Muscle of leg (tissue), 16 donors: ENCODE measurements around the gene ZSCAN21. TPM values are rescaled to one million over a fixed set of nuclear protein-coding genes. Genes with fewer than 3 reads are reported as not detected.
"Not testable (repeated sequence)": the region's sequence is repeated elsewhere in the genome, so short reads cannot be mapped to it uniquely, and the experiment has no call there.

Experiments
- DNase-seq: peaks from one replicate; pipeline ENCODE4 v3.0.0; 2013
- H3K27ac ChIP-seq: one replicate; pipeline ENCODE4 v1.5.1; 2013; ENCODE audit warnings: mild to moderate bottlenecking, low read length, control low read depth
- H3K27me3 ChIP-seq: one replicate; pipeline ENCODE4 v1.6.1; 2013; ENCODE audit warnings: low read length; ENCODE audit not compliant: control insufficient read depth, insufficient read depth
- H3K36me3 ChIP-seq: one replicate; pipeline ENCODE4 v1.6.1; 2013; ENCODE audit warnings: low read length; ENCODE audit not compliant: control insufficient read depth, insufficient read depth
- H3K4me1 ChIP-seq: one replicate; pipeline ENCODE4 v1.6.1; 2013; ENCODE audit warnings: low read length; ENCODE audit not compliant: control insufficient read depth, insufficient read depth
- H3K4me3 ChIP-seq: one replicate; pipeline ENCODE4 v1.5.1; 2013; ENCODE audit warnings: low read length, control low read depth
- H3K9me3 ChIP-seq: replicated peaks from 2 replicates; pipeline ENCODE4 v1.6.1; 2013; ENCODE audit warnings: low read depth, low read length; ENCODE audit not compliant: control insufficient read depth
- WGBS: methylation state at CpG from one replicate; pipeline ENCODE4 v1.1.5; 2013; ENCODE audit warnings: missing lambda C conversion rate; ENCODE audit not compliant: insufficient coverage; 5-methylcytosine and 5-hydroxymethylcytosine counted together
- long read RNA-seq, 11 donors: transcript quantifications; one replicate each; lab custom pipeline, GENCODE V29; 2026
- polyA plus RNA-seq, 8 donors: library from polyadenylated mRNA; unstranded; fragments of 120-200 nt; gene quantifications; one replicate each; pipeline versions ENCODE4 v1.2.1 to v1.2.3, GENCODE V29; 2013; ENCODE audit warnings: inconsistent platforms in 1 of 8, low replicate concordance in 1 of 8; ENCODE audit not compliant: insufficient read length in 8 of 8, insufficient read depth in 1 of 8
- total RNA-seq: library from RNA; stranded (reverse); fragments of 120-200 nt; gene quantifications from one replicate; pipeline ENCODE4 v1.2.4, GENCODE V29; 2013

The ZSCAN21 gene
- total RNA-seq, result 15.8 TPM
- 10 to 100 TPM; 12.3 to 14.8 (median 13.4) TPM for polyA plus RNA-seq
- long read RNA-seq, donor 1, partial matches to known transcripts, result 0 of 1 reads
- long read RNA-seq, donor 1, other reads (novel, unspliced or antisense), result 0 of 1 reads
- long read RNA-seq, donor 2, result 0 reads
- long read RNA-seq, donor 3, partial matches to known transcripts, result 0 of 15 reads
- long read RNA-seq, donor 3, other reads (novel, unspliced or antisense), result 11 of 15 reads
- long read RNA-seq, donor 4, partial matches to known transcripts, result 0 of 3 reads
- long read RNA-seq, donor 4, other reads (novel, unspliced or antisense), result 0 of 3 reads
- long read RNA-seq, donor 5, partial matches to known transcripts, result 0 of 10 reads
- long read RNA-seq, donor 5, other reads (novel, unspliced or antisense), result 6 of 10 reads
- long read RNA-seq, donor 6, partial matches to known transcripts, result 0 of 4 reads
- long read RNA-seq, donor 6, other reads (novel, unspliced or antisense), result 0 of 4 reads
- long read RNA-seq, donor 7, result 0 reads
- long read RNA-seq, donor 8, result 0 reads
- long read RNA-seq, donor 9, result 0 reads
- long read RNA-seq, donor 10, partial matches to known transcripts, result 0 of 6 reads
- long read RNA-seq, donor 10, other reads (novel, unspliced or antisense), result 5 of 6 reads
- long read RNA-seq, donor 11, partial matches to known transcripts, result 0 of 1 reads
- long read RNA-seq, donor 11, other reads (novel, unspliced or antisense), result 0 of 1 reads

DNA sequence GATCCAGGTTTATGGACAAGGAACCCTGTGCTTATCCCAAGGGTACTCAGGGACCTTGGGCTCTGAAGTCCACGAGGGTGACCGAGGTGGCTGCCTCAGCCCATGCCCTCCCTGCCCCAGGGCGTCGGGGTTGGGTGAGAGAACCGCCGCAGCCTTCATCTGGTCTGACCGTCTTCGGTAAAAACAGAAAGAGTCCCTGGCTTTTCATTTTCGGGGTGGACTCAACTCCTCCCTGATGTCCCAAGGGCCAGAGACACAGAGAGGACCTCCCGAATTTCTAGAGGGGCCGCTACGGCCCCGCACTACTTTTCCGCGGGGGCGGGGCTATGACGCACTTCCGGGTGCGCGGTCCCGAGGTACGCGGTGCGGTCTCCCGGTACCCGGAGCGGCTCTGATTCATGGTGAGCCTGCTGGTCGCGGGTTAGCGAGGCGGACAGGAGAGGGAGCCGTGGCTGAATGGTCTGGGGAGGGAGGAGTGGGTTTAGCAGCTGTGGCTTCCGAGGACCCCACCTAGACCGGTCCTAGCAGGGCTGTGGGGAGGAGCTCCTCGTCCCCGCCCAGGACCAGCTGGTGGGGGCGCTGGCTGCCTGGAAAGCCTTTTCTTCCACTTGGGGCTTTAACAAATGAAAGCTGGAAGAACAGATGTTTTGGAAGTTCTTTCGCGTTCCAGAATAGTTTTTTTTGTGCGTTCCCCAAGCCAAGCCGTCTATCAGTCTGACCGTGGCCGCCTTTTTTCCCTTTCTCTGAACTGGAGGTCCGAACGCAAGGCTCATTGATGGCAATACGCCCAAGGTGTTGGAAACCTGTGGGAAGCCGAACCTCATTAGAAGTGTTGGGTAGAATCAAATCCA, at the start of gene ZSCAN21:
Gene ZSCAN21 (plus strand): TSS at position 334 of the 851 bp plus-strand sequence. CDS start 7,233 bp downstream, outside the sequence.
- DNase-seq, result peak; percentile 95
- WGBS, result 1% methylated on average over 41 of the region's 47 CpGs
- H3K27me3 ChIP-seq, result no peaks in the 10 kb centered on the region

DNA sequence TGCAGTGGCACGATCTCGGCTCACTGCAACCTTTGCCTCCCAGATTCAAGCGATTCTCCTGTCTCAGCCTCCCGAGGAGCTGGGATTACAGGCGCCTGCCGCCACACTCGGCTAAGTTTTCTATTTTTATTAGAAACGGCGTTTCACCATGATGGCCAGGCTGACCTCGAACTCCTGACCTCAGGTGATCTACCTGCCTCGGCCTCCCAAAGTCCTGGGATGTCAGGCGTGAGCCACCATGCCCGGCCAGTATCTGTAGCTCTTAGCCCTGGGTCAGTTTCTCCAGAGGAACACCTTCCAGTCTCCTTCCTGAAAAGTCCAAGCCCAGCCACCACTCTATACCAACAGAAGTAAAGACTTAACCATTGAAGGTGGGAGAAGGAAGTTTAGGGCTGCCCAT, 49.3 kb upstream of the ZSCAN21 start:
- no peaks in the 10 kb centered on the region for H3K36me3 ChIP-seq
- DNase-seq, result no peak
- H3K4me3 ChIP-seq, result no peak overlapping the region
- 93% methylated on average over 13 of the region's 13 CpGs for WGBS
- no peaks in the 10 kb centered on the region for H3K27me3 ChIP-seq
- H3K4me1 ChIP-seq, result peaks cover 10% of the 10 kb centered on the region
- no peaks in the 10 kb centered on the region for H3K9me3 ChIP-seq
- H3K27ac ChIP-seq, result no peak overlapping the region

More for the DNA sequence above, at the start of gene ZSCAN21:
- Histone ChIP-seq H3K4me3 (peak within 1 kb of the TSS; percentile 86), H3K27ac (peak within 1 kb of the TSS; percentile 99), H3K4me1 (peaks cover 14% of the 10 kb centered on the region), H3K9me3 (no peaks in the 10 kb centered on the region), H3K36me3 (peaks cover 12% of the 10 kb centered on the region)

DNA sequence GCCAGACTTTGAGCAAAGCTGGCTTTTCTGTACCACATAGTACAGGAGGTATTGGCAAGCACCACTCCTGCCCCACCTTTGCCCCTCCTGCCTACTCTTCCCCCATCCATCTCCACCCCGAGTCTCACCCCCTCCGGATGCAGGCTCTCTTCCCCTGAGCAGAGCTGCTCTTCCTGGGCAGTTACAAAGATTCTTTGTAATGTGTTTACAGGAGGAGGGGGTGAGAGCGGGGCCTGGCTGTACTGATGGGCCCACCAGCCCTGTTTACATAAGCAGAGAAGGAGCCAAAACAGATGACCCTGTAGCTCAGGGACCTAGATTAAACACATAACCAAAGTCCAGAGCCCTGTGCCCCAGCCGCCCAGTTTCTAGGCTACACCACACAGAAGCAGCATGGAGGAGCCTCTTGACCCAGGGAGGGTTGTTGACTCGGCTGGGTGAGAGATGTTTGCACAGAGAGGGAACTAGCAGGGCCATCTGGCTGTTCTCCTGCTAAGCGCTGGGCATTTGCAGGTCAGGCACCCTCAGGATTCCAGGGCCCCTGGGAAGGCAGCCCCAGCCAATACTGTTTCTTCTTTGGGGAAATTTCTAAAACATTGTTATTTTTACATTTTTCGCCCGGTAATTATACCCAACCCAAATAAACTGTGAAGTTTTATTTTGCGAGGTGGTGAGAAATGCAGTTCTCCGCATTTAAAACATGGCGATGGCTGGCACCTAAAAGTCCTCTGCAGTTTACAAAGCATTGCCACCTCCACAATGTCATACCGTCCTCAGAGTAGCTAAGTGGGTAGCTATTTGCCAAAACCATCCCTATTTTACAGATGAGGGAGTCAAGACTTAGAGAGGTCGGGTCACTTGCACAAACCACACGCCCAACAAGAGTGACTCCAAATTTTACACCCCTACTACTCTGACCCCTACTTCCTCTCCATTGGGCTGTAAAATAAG, 45.6 kb upstream of the ZSCAN21 start:
- no peak overlapping the region for H3K4me3 ChIP-seq
- no peaks in the 10 kb centered on the region for H3K27me3 ChIP-seq
- no peaks in the 10 kb centered on the region for H3K9me3 ChIP-seq
- no peak overlapping the region for H3K27ac ChIP-seq
- 17% methylated on average over 2 of the region's 14 CpGs for WGBS
- no peaks in the 10 kb centered on the region for H3K4me1 ChIP-seq
- no peaks in the 10 kb centered on the region for H3K36me3 ChIP-seq
- DNase-seq, result no peak

DNA sequence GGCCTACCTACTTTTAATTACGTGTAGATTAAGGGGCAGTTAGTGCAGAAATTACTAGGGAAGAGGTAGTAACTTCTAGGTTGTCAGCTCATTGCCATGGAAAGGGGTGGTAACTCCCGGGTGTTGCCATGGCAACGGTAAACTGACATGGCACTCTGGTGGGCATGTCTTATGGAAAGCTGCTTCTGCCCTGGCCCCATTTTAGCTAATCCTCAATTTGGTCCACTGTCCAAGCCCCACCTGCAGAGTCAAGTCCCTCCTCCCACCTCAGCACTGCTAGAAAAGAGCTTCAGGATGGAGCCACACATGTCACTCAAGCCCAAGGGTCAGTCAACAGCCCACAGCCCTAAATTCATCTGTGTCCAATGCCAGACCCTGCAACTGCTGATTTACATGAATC, 41.7 kb upstream of the ZSCAN21 start:
- WGBS, result 90% methylated on average over 2 of the region's 3 CpGs
- H3K27ac ChIP-seq, result no peak overlapping the region
- no peaks in the 10 kb centered on the region for H3K4me1 ChIP-seq
- DNase-seq, result no peak
- H3K27me3 ChIP-seq, result no peaks in the 10 kb centered on the region
- H3K4me3 ChIP-seq, result no peak overlapping the region
- no peaks in the 10 kb centered on the region for H3K36me3 ChIP-seq
- H3K9me3 ChIP-seq, result no peaks in the 10 kb centered on the region

DNA sequence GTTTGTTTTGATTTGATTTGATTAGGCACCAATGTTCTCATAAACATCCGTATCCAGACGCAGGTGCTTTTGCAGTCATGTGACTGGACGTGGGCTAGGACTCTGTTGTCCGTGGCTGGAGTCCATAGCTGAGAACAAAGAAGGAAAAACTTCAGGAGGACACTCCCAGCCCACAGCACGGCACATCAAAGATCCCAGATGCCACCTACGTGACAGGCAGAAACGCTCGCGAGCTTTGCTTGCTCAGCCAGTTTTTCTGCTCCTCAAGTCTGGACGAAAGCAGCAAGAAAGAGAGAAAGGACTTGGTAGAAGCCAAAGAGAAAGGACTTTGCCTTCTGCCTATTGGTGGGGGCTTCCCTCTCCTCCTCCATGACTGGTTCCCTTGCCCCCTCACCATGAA, 41.0 kb upstream of the ZSCAN21 start:
- WGBS, result 53% methylated on average over 6 of the region's 10 CpGs
- Histone ChIP-seq H3K27me3 (no peaks in the 10 kb centered on the region), H3K4me1 (no peaks in the 10 kb centered on the region), H3K27ac (no peak overlapping the region), H3K4me3 (no peak overlapping the region), H3K36me3 (no peaks in the 10 kb centered on the region), H3K9me3 (no peaks in the 10 kb centered on the region)
- no peak for DNase-seq

DNA sequence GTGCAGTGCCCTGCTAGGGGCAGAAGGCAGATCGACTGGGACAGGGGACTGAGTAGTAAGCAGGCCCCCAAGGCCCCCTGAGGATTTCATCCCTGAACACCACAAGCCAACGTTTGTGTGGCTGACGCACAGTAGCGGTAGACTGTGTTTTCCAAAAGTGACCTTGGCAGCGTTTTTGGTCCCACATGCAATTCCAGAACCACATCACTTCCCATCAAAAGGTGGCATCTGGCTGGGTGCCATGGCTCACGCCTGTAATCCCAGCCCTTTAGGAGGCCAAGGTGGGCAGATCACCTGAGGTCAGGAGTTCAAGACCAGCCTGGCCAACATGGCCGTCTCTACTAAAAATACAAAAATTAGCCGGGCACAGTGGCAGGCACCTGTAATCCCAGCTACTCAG, 39.6 kb upstream of the ZSCAN21 start:
- 85% methylated on average over 8 of the region's 8 CpGs for WGBS
- not testable (repeated sequence) for H3K4me1 ChIP-seq, H3K9me3 ChIP-seq, H3K36me3 ChIP-seq, DNase-seq, H3K27me3 ChIP-seq, H3K4me3 ChIP-seq, H3K27ac ChIP-seq

DNA sequence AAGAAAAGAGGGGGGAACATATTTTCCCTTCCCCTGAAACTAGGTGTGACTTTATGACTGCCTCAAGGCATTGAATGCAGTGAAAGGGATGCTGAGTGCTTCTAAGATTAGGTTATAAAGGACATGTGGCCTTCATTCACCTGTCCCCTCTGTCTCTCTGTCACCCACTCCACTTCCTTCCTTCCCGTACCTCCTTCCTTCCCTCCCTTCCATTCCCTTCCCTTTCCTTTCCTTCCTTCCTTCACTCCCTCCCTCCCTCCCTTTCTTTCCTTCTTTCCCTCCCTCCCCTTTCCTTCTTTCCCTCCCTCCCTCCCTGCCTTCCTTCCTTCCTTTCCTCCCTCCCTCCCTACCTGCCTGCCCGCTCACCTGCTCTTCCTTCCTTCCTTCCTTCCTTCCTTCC, 38.7 kb upstream of the ZSCAN21 start:
- no peaks in the 10 kb centered on the region for H3K27me3 ChIP-seq

DNA sequence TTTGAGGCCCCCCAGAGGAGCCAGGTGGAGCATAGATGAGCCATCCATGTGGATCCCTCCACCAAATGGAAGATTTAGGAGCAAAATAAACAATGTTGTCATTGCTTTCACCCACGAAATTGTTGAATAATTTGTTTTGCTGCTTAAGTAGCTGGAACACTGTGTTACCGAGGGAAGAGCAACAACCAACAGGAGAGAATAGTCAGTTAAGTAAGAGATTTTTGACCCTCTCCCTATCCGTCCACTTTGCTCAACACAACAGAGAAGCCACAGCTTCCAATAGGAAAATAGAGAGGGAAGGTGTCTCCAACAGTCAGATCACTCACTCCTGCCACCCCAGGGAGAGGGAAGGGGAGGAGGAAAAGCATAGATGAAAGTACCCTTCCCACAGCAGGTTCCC, 38.1 kb upstream of the ZSCAN21 start:
- no peaks in the 10 kb centered on the region for H3K9me3 ChIP-seq

More for the DNA sequence above, 38.7 kb upstream of the ZSCAN21 start:
- peaks cover 2% of the 10 kb centered on the region for H3K4me1 ChIP-seq
- DNase-seq, result no peak
- H3K9me3 ChIP-seq, result no peaks in the 10 kb centered on the region
- H3K4me3 ChIP-seq, result no peak overlapping the region
- 51% methylated on average over 2 of the region's 2 CpGs for WGBS
- H3K36me3 ChIP-seq, result no peaks in the 10 kb centered on the region
- H3K27ac ChIP-seq, result no peak overlapping the region

More for the DNA sequence above, 38.1 kb upstream of the ZSCAN21 start:
- Histone ChIP-seq H3K4me1 (peaks cover 6% of the 10 kb centered on the region), H3K4me3 (no peak overlapping the region), H3K36me3 (no peaks in the 10 kb centered on the region), H3K27me3 (no peaks in the 10 kb centered on the region), H3K27ac (no peak overlapping the region)
- DNase-seq, result no peak
- WGBS, result no CpG with 5 or more reads among the region's 3 CpGs
